Measurements from ENCODE around the gene GSTA1.
"Not testable (repeated sequence)": the region's sequence is repeated elsewhere in the genome, so short reads cannot be mapped to it uniquely, and the experiment has no call there.

GRCh38 chr6:52814545-52814944, 10.9 kb upstream of the GSTA1 start:
- not testable (repeated sequence) for TF ChIP-seq CTCF, POLR2AphosphoS5, POLR2A (IDR thresholded peaks at IDR 0.05)
